GM18517 (cell line): Measurements from ENCODE around the gene PLVAP.

Experiments used
- ATAC-seq: cut with Tn5 transposase; IDR thresholded peaks from one replicate; pipeline ENCODE4 v1.9.1; 2021; ENCODE audit warnings: mild to moderate bottlenecking, moderate library complexity; ENCODE audit not compliant: unreplicated experiment

PLVAP gene

GRCh38 chr19:17304386-17305215 is 72.5 kb downstream of the PLVAP start:
- ATAC-seq = no peak

- ATAC-seq = no peak
Observed at GRCh38 chr19:17303940-17304267, 73.2 kb downstream of the PLVAP start.

GRCh38 chr19:17303167-17303939 is 73.8 kb downstream of the PLVAP start, which contains the start of gene ABHD8:
ABHD8 (minus strand) TSS chr19:17303425; CDS start chr19:17301616, 1,809 bp downstream.
- peak; percentile 48 for ATAC-seq

- no peak for ATAC-seq
Observed at GRCh38 chr19:17302391-17303166, 74.6 kb downstream of the PLVAP start.
